Fibroblast of lung (primary cell): ENCODE data around the gene PPM1K. TPM values are rescaled to one million over a fixed set of nuclear protein-coding genes. Genes with fewer than 3 reads are reported as not detected.

Source experiments
- DNase-seq, 2 donors: peaks; one replicate each; pipeline versions ENCODE4 v3.0.0 to v3.0.0-alpha.2; 2010; ENCODE audit warnings: low read depth in 2 of 2
- H2AFZ ChIP-seq: 2 replicates; pipeline ENCODE4 v1.5.1; 2012; ENCODE audit warnings: low read length, control low read depth, inconsistent platforms
- H3K27ac ChIP-seq: 2 replicates; pipeline ENCODE4 v1.5.1; 2011; ENCODE audit warnings: low read length, control low read depth; ENCODE audit not compliant: insufficient read depth
- H3K27me3 ChIP-seq: 2 replicates; pipeline ENCODE4 v1.5.1; 2011; ENCODE audit warnings: mild to moderate bottlenecking, low read length; ENCODE audit not compliant: control insufficient read depth, insufficient read depth
- H3K36me3 ChIP-seq: 2 replicates; pipeline ENCODE4 v1.5.1; 2011; ENCODE audit warnings: low read length; ENCODE audit not compliant: control insufficient read depth, insufficient read depth
- H3K4me1 ChIP-seq: 2 replicates; pipeline ENCODE4 v1.5.1; 2011; ENCODE audit warnings: low read length; ENCODE audit not compliant: control insufficient read depth, insufficient read depth; ENCODE audit errors: extremely low read depth
- H3K4me2 ChIP-seq: 2 replicates; pipeline ENCODE4 v1.5.1; 2011; ENCODE audit warnings: low read length, control low read depth; ENCODE audit not compliant: insufficient read depth; ENCODE audit errors: extremely low read depth
- H3K4me3 ChIP-seq, 4 experiments: fragments of 200-600 bp in 1 of 4; sonication (generic) in 1 of 4; replicated peaks in 1 of 4; 2 replicates each; pipeline ENCODE4 v1.5.1; 2011 to 2016; ENCODE audit warnings: low read length in 4 of 4, low read depth in 3 of 4, mild to moderate bottlenecking in 3 of 4, control low read depth in 2 of 4, inconsistent platforms in 1 of 4, mixed read lengths in 1 of 4; ENCODE audit not compliant: insufficient read depth in 1 of 4; ENCODE audit errors: control extremely low read depth in 1 of 4
- H3K79me2 ChIP-seq: 2 replicates; pipeline ENCODE4 v1.5.1; 2012; ENCODE audit warnings: mild to moderate bottlenecking, low read length, inconsistent platforms; ENCODE audit not compliant: control insufficient read depth, insufficient read depth
- H3K9ac ChIP-seq: 2 replicates; pipeline ENCODE4 v1.5.1; 2011; ENCODE audit warnings: mild to moderate bottlenecking, low read length, control low read depth; ENCODE audit not compliant: insufficient read depth
- H3K9me3 ChIP-seq: 2 replicates; pipeline ENCODE4 v1.5.1; 2012; ENCODE audit warnings: low read depth, low read length; ENCODE audit not compliant: control insufficient read depth, insufficient read depth
- H4K20me1 ChIP-seq: 2 replicates; pipeline ENCODE4 v1.5.1; 2011; ENCODE audit warnings: low read length; ENCODE audit not compliant: control insufficient read depth, insufficient read depth; ENCODE audit errors: extremely low read depth
- CTCF ChIP-seq, 2 donors: IDR thresholded peaks in 1 of 2; conservative IDR thresholded peaks in 1 of 2; 1 replicate in 1 of 2; 2 replicates in 1 of 2; pipeline ENCODE4 v1.5.1; 2011 to 2012; ENCODE audit warnings: low read length in 2 of 2, control low read depth in 1 of 2, inconsistent platforms in 1 of 2, low read depth in 1 of 2, mild to moderate bottlenecking in 1 of 2
- EZH2 ChIP-seq: IDR thresholded peaks from 2 replicates; pipeline ENCODE4 v1.5.1; 2012; ENCODE audit warnings: low read length, control low read depth, mild to moderate bottlenecking; ENCODE audit errors: missing control alignments
- polyA plus RNA-seq, 2 donors: library from polyadenylated mRNA; depleted of rRNA in 1 of 2; stranded (reverse) in 1 of 2; unstranded in 1 of 2; fragments of >200 nt; gene quantifications; 2 replicates each; pipeline ENCODE4 v1.2.1, GENCODE V29; 2011 to 2012; ENCODE audit warnings: missing spikeins in 1 of 2
- total RNA-seq: library from RNA; depleted of rRNA; stranded (reverse); fragments of >200 nt; gene quantifications from 2 replicates; pipeline ENCODE4 v1.2.1, GENCODE V29; 2014

PPM1K gene
- total and polyA plus RNA-seq, 2 donors (not counting 1 experiment from before 2014, with no cell fraction given) = 14.4 to 18.0 TPM

- Histone ChIP-seq H3K4me2 (peak overlapping the region; percentile 92), H4K20me1 (no peaks in the 10 kb centered on the region), H3K9ac (no peak overlapping the region), H3K27me3 (peaks cover 3% of the 10 kb centered on the region), H3K79me2 (no peaks in the 10 kb centered on the region), H3K4me3 (peak overlapping the region; percentile 35 to 58 (median 45)), H3K27ac (peak overlapping the region; percentile 46), H2AFZ (peak overlapping the region; percentile 77), H3K9me3 (no peaks in the 10 kb centered on the region), H3K36me3 (no peaks in the 10 kb centered on the region), H3K4me1 (no peaks in the 10 kb centered on the region)
- DNase-seq = peak in 1 of 2 donors; percentile 45
- TF ChIP-seq CTCF (conservative IDR thresholded peaks at IDR 0.05 in 1 of 2, IDR thresholded peaks at IDR 0.05 in 1 of 2; ENCODE audit: low read depth in 1 of 2, low read length in 2 of 2) (no peak), EZH2 (no peak)
Measured at GRCh38 chr4:88230969-88231771, 53.2 kb downstream of the PPM1K start.

- no peaks in the 10 kb centered on the region for H3K79me2 ChIP-seq
- no peaks in the 10 kb centered on the region for H3K27me3 ChIP-seq
- no peak overlapping the region for H3K4me3 ChIP-seq
- no peak overlapping the region for H3K9ac ChIP-seq
- DNase-seq = no peak
- no peak overlapping the region for H3K27ac ChIP-seq
- H4K20me1 ChIP-seq = no peaks in the 10 kb centered on the region
- TF ChIP-seq EZH2 (no peak), CTCF (conservative IDR thresholded peaks at IDR 0.05 in 1 of 2, IDR thresholded peaks at IDR 0.05 in 1 of 2; ENCODE audit: low read depth in 1 of 2, low read length in 2 of 2) (no peak)
- peak overlapping the region; percentile 92 for H3K4me2 ChIP-seq
- no peaks in the 10 kb centered on the region for H3K4me1 ChIP-seq
- H3K36me3 ChIP-seq = no peaks in the 10 kb centered on the region
- peak overlapping the region; percentile 77 for H2AFZ ChIP-seq
- no peaks in the 10 kb centered on the region for H3K9me3 ChIP-seq
Measured at GRCh38 chr4:88230461-88230891, 53.9 kb downstream of the PPM1K start.

- Histone ChIP-seq H4K20me1 (no peaks in the 10 kb centered on the region), H2AFZ (no peak overlapping the region), H3K79me2 (no peaks in the 10 kb centered on the region), H3K27me3 (no peaks in the 10 kb centered on the region), H3K27ac (no peak overlapping the region), H3K36me3 (no peaks in the 10 kb centered on the region), H3K9me3 (no peaks in the 10 kb centered on the region), H3K9ac (no peak overlapping the region), H3K4me1 (no peaks in the 10 kb centered on the region), H3K4me2 (no peak overlapping the region), H3K4me3 (no peak overlapping the region)
- no peak for DNase-seq
- TF ChIP-seq CTCF (conservative IDR thresholded peaks at IDR 0.05 in 1 of 2, IDR thresholded peaks at IDR 0.05 in 1 of 2; ENCODE audit: low read depth in 1 of 2, low read length in 2 of 2) = no peak
- TF ChIP-seq EZH2 = no peak
Measured at GRCh38 chr4:88227734-88228133, 56.6 kb downstream of the PPM1K start.
